Esophagus squamous epithelium (tissue), 5 donors: Measurements from ENCODE around the gene CASP5. TPM values are rescaled to one million over a fixed set of nuclear protein-coding genes. Genes with fewer than 3 reads are reported as not detected.

Experiments used
- DNase-seq: peaks from one replicate; lab custom pipeline; 2025; lab: John Stamatoyannopoulos, UW
- H3K27ac ChIP-seq, 4 donors: fragments of 200-600 bp; sonication (generic); one replicate each; pipeline ENCODE4 v1.5.1; 2016 to 2019; ENCODE audit warnings: mild to moderate bottlenecking in 1 of 4
- H3K27me3 ChIP-seq, 4 donors: fragments of 200-600 bp; sonication (generic); 1 replicate in 3 of 4; 2 replicates in 1 of 4; pipeline versions ENCODE4 v1.5.1 to v1.6.0; 2017 to 2021; ENCODE audit warnings: antibody characterized with exemption in 1 of 4
- H3K36me3 ChIP-seq, 3 donors: fragments of 200-600 bp; sonication (generic); one replicate each; pipeline ENCODE4 v1.5.1; 2016 to 2019
- H3K4me1 ChIP-seq, 3 donors: fragments of 200-600 bp; sonication (generic); one replicate each; pipeline ENCODE4 v1.5.1; 2017 to 2019
- H3K4me3 ChIP-seq, 4 donors: fragments of 200-600 bp; sonication (generic); 1 replicate in 3 of 4; 2 replicates in 1 of 4; pipeline ENCODE4 v1.5.1; 2016 to 2019; ENCODE audit warnings: mild to moderate bottlenecking in 2 of 4, moderate library complexity in 1 of 4
- H3K9me3 ChIP-seq, 3 donors: fragments of 200-600 bp; sonication (generic); one replicate each; pipeline ENCODE4 v1.5.1; 2016 to 2019
- POLR2A ChIP-seq, 4 donors: fragments of 450-650 bp; IDR thresholded peaks; one replicate each; pipeline ENCODE4 v1.6.1; 2017; ENCODE audit warnings: antibody characterized with exemption in 4 of 4, mild to moderate bottlenecking in 4 of 4, moderate library complexity in 3 of 4
- WGBS, 2 donors: methylation state at CpG; one replicate each; pipeline ENCODE4 v1.1.5; 2018; 5-methylcytosine and 5-hydroxymethylcytosine counted together
- intact Hi-C: fragments of 100-400 bp; cut with DNase I; formaldehyde crosslinking; loops from one replicate; pipeline ENCODE4 v1.15.0; 2022
- total RNA-seq, 4 donors: library from RNA; depleted of rRNA; stranded (reverse); fragments of >200 nt; gene quantifications; one replicate each; pipeline ENCODE4 v1.1.0, GENCODE V29; 2016
- TF ChIP-seq, protein P1 (sequence below), 6 experiments: fragments of 450-650 bp in 4 of 6; fragments of 200-600 bp in 2 of 6; sonication (generic) in 2 of 6; IDR thresholded peaks; one replicate each; pipeline ENCODE4 v1.5.1; 2016 to 2019; ENCODE audit warnings: antibody characterized with exemption in 6 of 6, mild to moderate bottlenecking in 4 of 6, moderate library complexity in 4 of 6
- donor health status: DM: yes; HTN: yes; CAD: no.

The CASP5 gene
- total RNA-seq, 4 donors from 2014 or later: 0.48 TPM; not detected in 3

DNA sequence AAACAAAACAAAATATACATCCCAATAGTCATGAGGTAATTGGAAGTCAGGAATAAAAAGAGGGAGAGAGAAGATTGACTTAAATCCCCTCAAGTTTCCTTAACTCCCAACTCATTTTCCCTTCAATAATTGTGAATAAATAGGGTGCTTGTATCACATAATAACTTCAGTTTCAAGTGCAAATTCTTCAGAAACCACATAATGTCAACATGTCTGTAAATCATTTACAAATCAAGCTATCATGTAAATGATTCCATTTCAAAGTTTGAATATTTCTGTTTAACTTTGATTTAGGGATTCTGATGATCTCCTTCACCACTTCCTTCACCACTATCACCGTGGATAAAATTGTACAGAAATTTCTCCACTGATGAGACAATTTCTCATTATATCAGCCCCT, 23.2 kb downstream of the CASP5 start:
- H3K4me1 ChIP-seq: no peaks in the 10 kb centered on the region
- intact Hi-C loops: no loop called here
- H3K27me3 ChIP-seq: no peaks in the 10 kb centered on the region
- no peaks in the 10 kb centered on the region for H3K9me3 ChIP-seq
- no peak overlapping the region for H3K27ac ChIP-seq
- no peak overlapping the region for H3K4me3 ChIP-seq
- H3K36me3 ChIP-seq: no peaks in the 10 kb centered on the region
- DNase-seq: no peak
- WGBS, 2 donors: 65 to 76% methylated on average over 1 of the region's 1 CpG
- TF ChIP-seq, protein P1, sequence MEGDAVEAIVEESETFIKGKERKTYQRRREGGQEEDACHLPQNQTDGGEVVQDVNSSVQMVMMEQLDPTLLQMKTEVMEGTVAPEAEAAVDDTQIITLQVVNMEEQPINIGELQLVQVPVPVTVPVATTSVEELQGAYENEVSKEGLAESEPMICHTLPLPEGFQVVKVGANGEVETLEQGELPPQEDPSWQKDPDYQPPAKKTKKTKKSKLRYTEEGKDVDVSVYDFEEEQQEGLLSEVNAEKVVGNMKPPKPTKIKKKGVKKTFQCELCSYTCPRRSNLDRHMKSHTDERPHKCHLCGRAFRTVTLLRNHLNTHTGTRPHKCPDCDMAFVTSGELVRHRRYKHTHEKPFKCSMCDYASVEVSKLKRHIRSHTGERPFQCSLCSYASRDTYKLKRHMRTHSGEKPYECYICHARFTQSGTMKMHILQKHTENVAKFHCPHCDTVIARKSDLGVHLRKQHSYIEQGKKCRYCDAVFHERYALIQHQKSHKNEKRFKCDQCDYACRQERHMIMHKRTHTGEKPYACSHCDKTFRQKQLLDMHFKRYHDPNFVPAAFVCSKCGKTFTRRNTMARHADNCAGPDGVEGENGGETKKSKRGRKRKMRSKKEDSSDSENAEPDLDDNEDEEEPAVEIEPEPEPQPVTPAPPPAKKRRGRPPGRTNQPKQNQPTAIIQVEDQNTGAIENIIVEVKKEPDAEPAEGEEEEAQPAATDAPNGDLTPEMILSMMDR (IDR thresholded peaks at IDR 0.05): no peak
- no peak for TF ChIP-seq POLR2A (IDR thresholded peaks at IDR 0.05)

DNA sequence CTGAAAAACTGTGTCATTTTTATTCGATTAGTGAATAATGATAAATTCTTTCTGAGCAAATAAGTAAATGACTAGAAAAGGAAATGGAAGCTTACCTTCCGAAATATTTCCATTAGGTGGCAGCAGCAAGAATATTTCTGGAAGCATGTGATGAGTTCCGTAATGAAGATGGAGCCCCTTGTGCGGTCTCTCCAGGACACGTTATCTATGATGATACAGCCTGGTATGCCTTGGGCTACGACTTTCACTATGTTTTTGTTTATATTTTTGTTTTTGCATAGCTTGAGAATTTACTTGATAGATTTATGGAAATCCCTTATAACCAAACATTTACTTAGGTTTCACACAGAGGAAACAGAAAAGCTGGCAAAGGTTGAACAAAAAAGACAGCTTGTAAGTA, 25.7 kb downstream of the CASP5 start:
- Histone ChIP-seq H3K36me3 (no peaks in the 10 kb centered on the region), H3K4me3 (no peak overlapping the region), H3K27me3 (no peaks in the 10 kb centered on the region), H3K27ac (no peak overlapping the region), H3K4me1 (no peaks in the 10 kb centered on the region), H3K9me3 (no peaks in the 10 kb centered on the region)
- WGBS, 2 donors: 68 to 69% methylated on average over 6 of the region's 6 CpGs
- intact Hi-C loops: no loop called here
- TF ChIP-seq, protein P1 (IDR thresholded peaks at IDR 0.05): no peak
- no peak for TF ChIP-seq POLR2A (IDR thresholded peaks at IDR 0.05)
- no peak for DNase-seq

DNA sequence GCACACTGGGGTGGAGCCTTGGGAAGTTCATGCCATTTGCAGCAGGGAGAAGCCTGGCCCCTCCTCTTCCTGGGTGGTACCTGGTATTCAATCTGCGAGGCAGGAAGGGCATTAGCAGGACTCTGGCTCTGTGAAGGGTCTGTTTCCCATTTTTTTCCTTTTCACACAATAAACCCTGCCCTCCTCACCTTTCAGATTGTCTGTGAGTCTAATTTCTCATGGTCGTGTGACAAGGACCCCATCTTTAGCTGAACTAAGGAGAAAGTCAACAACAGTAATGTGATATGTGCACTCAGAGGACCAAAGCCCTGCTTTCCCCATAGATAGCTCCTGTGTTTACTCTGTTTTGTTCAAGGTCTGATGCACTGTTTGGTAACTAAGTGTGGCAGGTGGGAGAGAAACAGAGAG, 28.0 kb downstream of the CASP5 start:
- 54 to 60% methylated on average over 2 of the region's 2 CpGs for WGBS, 2 donors

DNA sequence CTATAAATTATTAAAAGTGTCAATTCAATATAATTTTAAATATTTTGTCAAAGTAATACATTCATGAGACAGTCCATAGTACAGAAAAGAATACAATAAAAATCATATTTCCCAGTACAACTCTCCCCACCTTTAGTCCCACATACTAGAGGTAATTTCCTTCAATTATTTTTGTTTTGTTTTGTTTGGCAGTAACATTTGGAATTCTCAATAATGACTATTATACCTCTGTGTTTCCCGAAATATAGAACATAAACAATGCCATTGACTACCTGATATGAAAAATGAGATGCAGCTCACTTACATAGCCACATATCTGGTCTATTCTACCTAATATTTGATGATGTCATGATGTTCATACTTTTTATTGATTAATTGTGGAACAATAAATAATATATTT, 30.2 kb downstream of the CASP5 start:
- Histone ChIP-seq H3K36me3 (no peaks in the 10 kb centered on the region), H3K27me3 (no peaks in the 10 kb centered on the region), H3K4me1 (no peaks in the 10 kb centered on the region), H3K9me3 (peaks cover 0 to 4% (median 4%) of the 10 kb centered on the region in 3 donors), H3K4me3 (no peak overlapping the region), H3K27ac (no peak overlapping the region)
- TF ChIP-seq POLR2A (IDR thresholded peaks at IDR 0.05): no peak
- TF ChIP-seq, protein P1 (IDR thresholded peaks at IDR 0.05): no peak
- intact Hi-C loops: no loop called here
- WGBS, 2 donors: 31 to 66% methylated on average over 1 of the region's 1 CpG
- DNase-seq: no peak

More for the DNA sequence above, 28.0 kb downstream of the CASP5 start:
- no peak overlapping the region for H3K27ac ChIP-seq
- no peak overlapping the region for H3K4me3 ChIP-seq
- H3K4me1 ChIP-seq: no peaks in the 10 kb centered on the region
- no peaks in the 10 kb centered on the region for H3K27me3 ChIP-seq
- H3K36me3 ChIP-seq: no peaks in the 10 kb centered on the region
- TF ChIP-seq, protein P1 (IDR thresholded peaks at IDR 0.05): no peak
- TF ChIP-seq POLR2A (IDR thresholded peaks at IDR 0.05): no peak
- intact Hi-C loops: no loop called here
- no peak for DNase-seq
- no peaks in the 10 kb centered on the region for H3K9me3 ChIP-seq

DNA sequence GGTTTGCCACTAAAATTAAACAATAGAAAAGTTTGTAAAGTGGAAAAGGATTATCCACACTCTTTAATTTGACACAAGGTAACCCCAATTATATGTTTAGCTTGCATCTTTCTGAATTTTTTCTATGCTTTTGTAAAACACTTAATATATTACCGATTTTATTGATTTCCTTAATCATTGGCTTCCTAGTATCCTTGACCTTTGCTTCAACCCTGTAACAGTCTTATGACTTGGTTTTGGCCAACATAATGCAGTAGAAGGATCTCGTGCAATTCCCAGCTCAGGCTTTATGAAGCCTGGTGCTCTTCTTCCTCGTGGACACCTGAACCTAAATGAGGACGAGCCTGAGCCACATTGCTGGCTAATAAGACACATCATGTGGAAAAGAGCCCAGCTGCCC, 31.0 kb downstream of the CASP5 start:
- Histone ChIP-seq H3K27ac (no peak overlapping the region), H3K27me3 (no peaks in the 10 kb centered on the region), H3K4me3 (no peak overlapping the region), H3K36me3 (no peaks in the 10 kb centered on the region), H3K9me3 (peaks cover 0 to 4% (median 4%) of the 10 kb centered on the region in 3 donors), H3K4me1 (no peaks in the 10 kb centered on the region)
- TF ChIP-seq POLR2A (IDR thresholded peaks at IDR 0.05): no peak
- TF ChIP-seq, protein P1 (IDR thresholded peaks at IDR 0.05): no peak
- 87 to 93% methylated on average over 4 of the region's 4 CpGs for WGBS, 2 donors
- intact Hi-C loops: no loop called here
- no peak for DNase-seq
